ENCODE measurements around the gene VTI1A.
A peak's percentile ranks its signal among the peaks of the same experiment; 100 is the strongest.
"Not testable (repeated sequence)": the region's sequence is repeated elsewhere in the genome, so short reads cannot be mapped to it uniquely, and the experiment has no call there.

VTI1A gene

GRCh38 chr10:112708461-112708860, 261.4 kb downstream of the VTI1A start:
- no peak for DNase-seq (ENCODE audit: insufficient read length, low spot score)
- no peak for FAIRE-seq
- TF ChIP-seq POLR2A (IDR thresholded peaks at IDR 0.05; ENCODE audit: low read depth, low read length), result no peak

DNA sequence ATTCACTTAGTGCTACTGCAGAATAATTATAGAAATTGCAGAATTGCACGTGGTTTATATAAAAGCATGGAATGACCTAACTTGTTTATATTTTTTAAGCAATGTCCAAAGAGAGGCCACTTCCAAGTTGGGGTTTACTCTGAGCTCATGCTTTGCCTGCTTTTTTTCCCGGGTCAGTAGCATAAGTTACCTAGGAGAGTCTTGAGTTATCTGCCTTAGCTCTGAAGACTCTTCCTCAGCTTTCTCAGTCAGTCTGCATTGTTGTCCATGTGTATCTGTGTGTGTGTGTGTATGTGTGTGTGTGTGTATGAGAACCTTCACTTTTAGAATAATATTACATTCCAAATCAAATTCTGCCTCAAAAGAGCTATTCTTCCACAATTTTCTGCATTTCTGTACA, 263.5 kb downstream of the VTI1A start:
- DNase-seq (ENCODE audit: insufficient read length, low spot score), result no peak
- TF ChIP-seq POLR2A (IDR thresholded peaks at IDR 0.05; ENCODE audit: low read depth, low read length), result no peak
- FAIRE-seq, result no peak

DNA sequence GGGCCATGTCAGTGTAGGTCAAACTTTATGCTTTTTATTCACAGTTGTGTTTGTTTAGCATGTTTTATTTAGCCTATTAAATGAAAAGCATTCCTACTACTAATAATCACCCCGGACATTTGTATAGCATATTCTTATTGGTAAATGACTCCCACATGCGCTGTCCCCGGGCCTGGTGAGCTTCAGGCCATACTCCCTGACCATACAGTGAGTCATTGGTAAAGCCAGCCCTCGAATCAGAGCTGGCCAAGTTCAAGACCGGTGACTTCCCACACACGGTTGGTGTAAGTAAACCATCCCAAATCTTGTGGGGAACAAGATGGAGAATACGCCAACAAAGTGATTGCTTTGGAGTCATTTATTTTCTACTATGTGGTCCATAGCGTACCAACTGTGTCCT, 264.4 kb downstream of the VTI1A start:
- TF ChIP-seq POLR2A (IDR thresholded peaks at IDR 0.05; ENCODE audit: low read depth, low read length), result no peak
- FAIRE-seq (no peak), DNase-seq (ENCODE audit: insufficient read length, low spot score) (no peak)

DNA sequence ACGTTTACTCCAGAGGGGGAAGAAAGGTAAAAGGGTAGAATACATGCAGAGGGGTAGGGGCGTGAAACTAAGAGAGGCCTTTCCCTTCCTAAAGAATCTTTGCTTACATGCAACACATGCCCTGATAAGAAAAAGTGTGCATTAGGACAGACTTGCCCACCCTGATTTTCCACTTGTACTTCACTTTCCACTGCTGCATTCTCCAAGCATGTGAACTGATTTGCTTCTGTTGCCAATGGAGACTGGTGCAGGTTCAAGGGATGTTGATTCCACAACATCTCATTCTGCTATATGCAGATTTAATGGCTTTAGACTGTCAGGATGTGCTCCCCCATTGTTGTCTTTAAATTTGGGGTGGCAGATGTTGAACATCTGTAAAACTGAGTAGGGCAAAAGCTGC, 265.5 kb downstream of the VTI1A start:
- DNase-seq (ENCODE audit: insufficient read length, low spot score) (no peak), FAIRE-seq (no peak)
- TF ChIP-seq POLR2A (IDR thresholded peaks at IDR 0.05; ENCODE audit: low read depth, low read length), result no peak

DNA sequence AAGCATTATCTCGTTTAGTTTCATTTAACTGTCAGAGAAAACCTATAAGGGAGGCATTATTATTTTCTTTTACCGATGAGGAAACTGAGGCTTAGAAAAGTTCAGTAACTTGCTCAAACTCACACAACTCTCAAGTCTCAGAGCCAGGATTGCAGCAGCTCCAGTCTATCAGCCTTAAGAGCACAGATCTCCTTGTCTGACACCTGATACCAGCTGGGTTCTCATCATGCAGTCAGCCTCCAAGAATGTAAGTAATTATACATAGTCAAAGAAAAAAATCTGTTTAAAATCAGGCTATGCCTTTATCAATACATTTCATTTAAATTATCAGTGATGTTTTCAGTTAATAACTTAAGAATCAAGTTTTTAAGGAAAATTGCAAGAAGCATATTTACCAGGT, 266.4 kb downstream of the VTI1A start:
- no peak for FAIRE-seq
- no peak for TF ChIP-seq POLR2A (IDR thresholded peaks at IDR 0.05; ENCODE audit: low read depth, low read length)
- DNase-seq (ENCODE audit: insufficient read length, low spot score), result no peak

DNA sequence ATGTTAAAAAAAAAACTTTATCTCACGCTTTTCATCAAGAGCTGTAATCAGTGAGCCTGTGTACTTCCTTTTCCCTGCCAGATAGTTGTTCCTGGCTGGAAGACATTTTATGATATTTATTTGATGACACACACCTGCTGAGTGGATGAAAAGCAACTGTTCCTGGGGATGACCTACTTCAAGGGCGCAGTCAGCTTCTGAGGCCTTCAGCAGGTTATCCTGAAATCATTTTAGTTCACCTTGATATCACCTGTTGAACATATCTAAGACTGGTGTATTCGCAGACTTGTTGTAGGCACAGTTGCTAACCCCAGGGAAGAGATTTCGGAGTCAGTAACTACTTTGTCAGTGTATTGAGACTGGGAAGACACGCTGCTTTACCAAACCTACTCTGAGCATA, 268.6 kb downstream of the VTI1A start:
- no peak for DNase-seq (ENCODE audit: insufficient read length, low spot score)
- TF ChIP-seq POLR2A (IDR thresholded peaks at IDR 0.05; ENCODE audit: low read depth, low read length), result no peak
- no peak for FAIRE-seq

GRCh38 chr10:112716076-112716475, 269.1 kb downstream of the VTI1A start:
- DNase-seq (ENCODE audit: insufficient read length, low spot score) (no peak), FAIRE-seq (no peak)
- no peak for TF ChIP-seq POLR2A (IDR thresholded peaks at IDR 0.05; ENCODE audit: low read depth, low read length)

- FAIRE-seq (peak; percentile 93), DNase-seq (ENCODE audit: insufficient read length, low spot score) (peak; percentile 40)
- TF ChIP-seq POLR2A (IDR thresholded peaks at IDR 0.05; ENCODE audit: low read depth, low read length), result no peak
These were observed 270.0 kb downstream of the VTI1A start for GRCh38 chr10:112716924-112717413.

- DNase-seq (ENCODE audit: insufficient read length, low spot score) (no peak), FAIRE-seq (no peak)
- TF ChIP-seq POLR2A (IDR thresholded peaks at IDR 0.05; ENCODE audit: low read depth, low read length), result no peak
These were observed 273.2 kb downstream of the VTI1A start for GRCh38 chr10:112720178-112720577.

GRCh38 chr10:112721080-112721698, 274.2 kb downstream of the VTI1A start:
- DNase-seq (ENCODE audit: insufficient read length, low spot score), result no peak
- TF ChIP-seq POLR2A (IDR thresholded peaks at IDR 0.05; ENCODE audit: low read depth, low read length), result no peak
- FAIRE-seq, result peak; percentile 90

DNA sequence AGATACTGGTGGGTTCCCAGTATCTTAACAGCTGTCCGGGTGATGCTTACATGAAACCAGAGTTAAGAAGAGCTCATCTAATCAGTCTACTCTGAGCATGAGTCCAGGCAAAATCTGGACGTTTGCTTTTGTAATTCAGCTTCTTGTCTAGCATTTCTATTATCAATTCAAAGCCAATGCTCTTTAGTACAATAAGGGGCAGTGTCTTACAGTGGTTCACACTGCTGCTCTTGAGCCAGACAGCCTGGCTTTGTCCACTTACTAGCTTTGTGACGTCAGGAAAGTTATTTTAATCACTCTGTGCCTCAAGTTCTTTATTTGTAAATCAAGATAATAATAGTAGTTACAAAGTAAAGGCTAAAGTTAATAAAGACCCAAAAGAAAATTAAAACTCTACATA, 275.7 kb downstream of the VTI1A start:
- no peak for TF ChIP-seq POLR2A (IDR thresholded peaks at IDR 0.05; ENCODE audit: low read depth, low read length)
- no peak for DNase-seq (ENCODE audit: insufficient read length, low spot score)
- no peak for FAIRE-seq

- DNase-seq (ENCODE audit: insufficient read length, low spot score), result no peak
- FAIRE-seq, result no peak
- no peak for TF ChIP-seq POLR2A (IDR thresholded peaks at IDR 0.05; ENCODE audit: low read depth, low read length)
These were observed 276.9 kb downstream of the VTI1A start for GRCh38 chr10:112723876-112724275.

DNA sequence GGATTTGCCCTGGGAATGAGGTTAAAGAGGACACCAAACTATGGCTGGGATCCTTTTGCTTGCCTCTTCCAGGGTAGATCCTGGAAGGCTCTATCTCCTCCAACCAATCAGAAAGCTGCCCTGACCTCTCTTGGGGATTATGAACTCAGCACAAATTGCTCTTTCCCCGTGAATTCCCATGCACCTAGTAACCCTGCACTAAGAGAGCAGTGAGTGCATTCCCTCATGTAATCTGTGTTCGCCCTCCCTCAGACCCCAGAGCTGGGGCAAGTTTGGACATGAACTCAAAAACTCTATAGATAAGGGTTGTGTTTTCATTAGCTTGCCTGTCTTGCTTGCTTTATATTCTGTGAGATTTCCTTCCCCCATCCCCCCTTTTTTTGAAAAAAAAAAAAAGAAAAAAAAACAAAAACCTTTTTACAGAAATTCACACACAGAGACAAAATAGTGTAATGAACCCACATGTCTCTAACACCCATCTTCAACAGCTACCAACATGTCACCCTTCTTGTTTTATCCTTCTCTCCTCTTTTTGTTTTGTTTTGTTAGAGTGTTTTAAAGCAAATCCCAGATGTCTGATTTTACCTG, 277.5 kb downstream of the VTI1A start:
- DNase-seq (ENCODE audit: insufficient read length, low spot score) (no peak), FAIRE-seq (no peak)
- TF ChIP-seq POLR2A (IDR thresholded peaks at IDR 0.05; ENCODE audit: low read depth, low read length), result no peak

DNA sequence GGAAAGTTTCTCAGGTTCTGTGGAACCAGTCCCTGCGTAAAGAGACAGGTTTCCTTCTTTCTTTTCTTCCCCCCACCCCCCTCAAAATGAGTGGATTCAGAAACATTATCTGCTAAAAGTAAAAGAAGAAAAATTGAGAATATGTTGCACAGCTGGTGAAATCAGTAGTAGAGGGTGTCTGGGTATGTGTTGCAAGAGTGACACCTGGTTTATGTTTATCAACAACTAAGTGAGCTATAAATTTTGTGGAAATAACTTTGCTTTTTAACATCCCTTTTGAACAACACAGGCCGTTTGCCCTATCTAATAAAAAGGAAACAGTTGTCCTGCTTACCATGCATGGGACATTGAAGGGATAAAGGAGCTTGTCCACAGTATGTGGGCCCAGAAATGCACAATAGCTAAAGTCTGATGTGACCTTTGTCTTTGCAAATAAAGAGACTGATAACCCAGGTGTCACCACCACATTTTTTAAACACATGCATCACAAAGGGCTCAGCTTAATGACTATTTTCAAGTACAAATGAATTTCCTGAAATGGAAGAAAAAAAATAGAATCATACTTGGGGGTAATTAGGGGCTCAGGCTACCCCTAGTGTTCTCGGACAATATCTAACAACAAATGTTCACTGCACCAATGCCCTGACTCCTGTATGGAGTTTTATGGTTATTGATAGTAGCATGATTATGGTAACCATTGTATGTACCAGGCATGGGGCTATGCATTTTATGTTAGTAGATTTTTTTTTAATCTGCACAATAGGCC, 281.3 kb downstream of the VTI1A start:
- no peak for TF ChIP-seq POLR2A (IDR thresholded peaks at IDR 0.05; ENCODE audit: low read depth, low read length)
- no peak for FAIRE-seq

GRCh38 chr10:112728997-112729396, 282.0 kb downstream of the VTI1A start:
- FAIRE-seq, result no peak
- TF ChIP-seq POLR2A (IDR thresholded peaks at IDR 0.05; ENCODE audit: low read depth, low read length), result no peak
- no peak for DNase-seq (ENCODE audit: insufficient read length, low spot score)

More for the DNA sequence above, 281.3 kb downstream of the VTI1A start:
- DNase-seq (ENCODE audit: insufficient read length, low spot score), result no peak

- FAIRE-seq; DNase-seq (ENCODE audit: insufficient read length, low spot score): not testable (repeated sequence)
These were observed 284.4 kb downstream of the VTI1A start for GRCh38 chr10:112731450-112731849.
